Mesenchymal stem cell (in vitro differentiated cells and primary cell): ENCODE results near the gene IFRD2.

ENCODE experiments used
- DNase-seq: peaks from one replicate; pipeline ENCODE4 v3.0.0-alpha.2; 2013
- H2AFZ ChIP-seq: one replicate; pipeline ENCODE4 v1.6.1; 2013; ENCODE audit warnings: low read depth, mild to moderate bottlenecking, control low read depth, inconsistent platforms, low read length, moderate library complexity
- H2AK5ac ChIP-seq: 2 replicates; pipeline ENCODE4 v1.6.1; 2013; ENCODE audit warnings: low read length, moderate library complexity, mild to moderate bottlenecking, inconsistent platforms; ENCODE audit not compliant: severe bottlenecking
- H2BK120ac ChIP-seq: one replicate; pipeline ENCODE4 v1.6.1; 2013; ENCODE audit warnings: low read depth, mild to moderate bottlenecking, inconsistent platforms, low read length, moderate library complexity
- H2BK12ac ChIP-seq, 2 experiments: one replicate each; pipeline ENCODE4 v1.6.1; 2013; ENCODE audit warnings: inconsistent platforms in 2 of 2, low read length in 2 of 2, mild to moderate bottlenecking in 2 of 2, moderate library complexity in 2 of 2, control low read depth in 1 of 2
- H2BK15ac ChIP-seq: one replicate; pipeline ENCODE4 v1.6.1; 2013; ENCODE audit warnings: mild to moderate bottlenecking, low read depth, inconsistent platforms; ENCODE audit not compliant: poor library complexity, severe bottlenecking
- H2BK5ac ChIP-seq: 2 replicates; pipeline ENCODE4 v1.6.1; 2013; ENCODE audit warnings: low read depth, mild to moderate bottlenecking, low read length, control low read depth, inconsistent platforms; ENCODE audit not compliant: poor library complexity, severe bottlenecking
- H3K14ac ChIP-seq, 2 experiments: one replicate each; pipeline ENCODE4 v1.6.1; 2013; ENCODE audit warnings: inconsistent platforms in 2 of 2, low read length in 2 of 2, control low read depth in 1 of 2, mild to moderate bottlenecking in 1 of 2, moderate library complexity in 1 of 2
- H3K18ac ChIP-seq, 2 experiments: one replicate each; pipeline ENCODE4 v1.6.1; 2013; ENCODE audit warnings: inconsistent platforms in 2 of 2, low read length in 2 of 2, control low read depth in 1 of 2, low read depth in 1 of 2, mild to moderate bottlenecking in 1 of 2
- H3K23ac ChIP-seq, 2 experiments: one replicate each; pipeline ENCODE4 v1.6.1; 2013; ENCODE audit warnings: inconsistent platforms in 2 of 2, low read length in 2 of 2, mild to moderate bottlenecking in 2 of 2, moderate library complexity in 2 of 2, control low read depth in 1 of 2
- H3K27ac ChIP-seq: 2 replicates; pipeline ENCODE4 v1.5.1; 2013; ENCODE audit warnings: mild to moderate bottlenecking, moderate library complexity, low read length, control low read depth, inconsistent platforms; ENCODE audit not compliant: poor library complexity, severe bottlenecking
- H3K27me3 ChIP-seq, 2 experiments: 2 replicates each; pipeline versions ENCODE4 v1.6.1 to v1.7.0; 2013; ENCODE audit warnings: low read length in 2 of 2, mild to moderate bottlenecking in 2 of 2, moderate library complexity in 2 of 2, control low read depth in 1 of 2, inconsistent platforms in 1 of 2; ENCODE audit not compliant: control insufficient read depth in 1 of 2, insufficient read depth in 1 of 2
- H3K36me3 ChIP-seq, 2 experiments: 2 replicates each; pipeline versions ENCODE4 v1.6.1 to v1.7.0; 2013; ENCODE audit warnings: low read length in 2 of 2, control low read depth in 1 of 2, inconsistent platforms in 1 of 2, low read depth in 1 of 2, mild to moderate bottlenecking in 1 of 2; ENCODE audit not compliant: insufficient read depth in 2 of 2, control insufficient read depth in 1 of 2
- H3K4ac ChIP-seq, 2 experiments: one replicate each; pipeline ENCODE4 v1.6.1; 2013; ENCODE audit warnings: inconsistent platforms in 2 of 2, low read length in 2 of 2, mild to moderate bottlenecking in 2 of 2, moderate library complexity in 2 of 2, control low read depth in 1 of 2, low read depth in 1 of 2
- H3K4me1 ChIP-seq: 2 replicates; pipeline ENCODE4 v1.6.1; 2013; ENCODE audit warnings: low read depth, low read length, control low read depth; ENCODE audit not compliant: control insufficient read depth, insufficient read depth
- H3K4me2 ChIP-seq: 2 replicates; pipeline ENCODE4 v1.6.1; 2013; ENCODE audit warnings: low read length, mild to moderate bottlenecking, inconsistent platforms; ENCODE audit not compliant: poor library complexity, severe bottlenecking
- H3K4me3 ChIP-seq, 2 experiments: 2 replicates each; pipeline versions ENCODE4 v1.5.1 to v1.7.0; 2013; ENCODE audit warnings: low read length in 2 of 2, mild to moderate bottlenecking in 2 of 2, control low read depth in 1 of 2, low read depth in 1 of 2; ENCODE audit not compliant: insufficient read depth in 1 of 2
- H3K79me1 ChIP-seq: replicated peaks from 2 replicates; pipeline ENCODE4 v1.6.1; 2013; ENCODE audit warnings: mild to moderate bottlenecking, control low read depth, low read length, inconsistent platforms; ENCODE audit not compliant: poor library complexity, severe bottlenecking
- H3K9ac ChIP-seq: 2 replicates; pipeline ENCODE4 v1.7.0; 2013; ENCODE audit warnings: mild to moderate bottlenecking, low read length, moderate library complexity
- H3K9me3 ChIP-seq: 2 replicates; pipeline ENCODE4 v1.7.0; 2013; ENCODE audit warnings: mild to moderate bottlenecking, low read length; ENCODE audit not compliant: control insufficient read depth
- H4K8ac ChIP-seq: one replicate; pipeline ENCODE4 v1.6.1; 2013; ENCODE audit warnings: inconsistent platforms, mild to moderate bottlenecking, low read length, moderate library complexity
- H4K91ac ChIP-seq: one replicate; pipeline ENCODE4 v1.6.1; 2013; ENCODE audit warnings: mild to moderate bottlenecking, low read length, inconsistent platforms
- WGBS: methylation state at CpG from one replicate; pipeline ENCODE4 v1.1.7; 2013; ENCODE audit warnings: mixed read lengths; 5-methylcytosine and 5-hydroxymethylcytosine counted together

Gene IFRD2

DNA sequence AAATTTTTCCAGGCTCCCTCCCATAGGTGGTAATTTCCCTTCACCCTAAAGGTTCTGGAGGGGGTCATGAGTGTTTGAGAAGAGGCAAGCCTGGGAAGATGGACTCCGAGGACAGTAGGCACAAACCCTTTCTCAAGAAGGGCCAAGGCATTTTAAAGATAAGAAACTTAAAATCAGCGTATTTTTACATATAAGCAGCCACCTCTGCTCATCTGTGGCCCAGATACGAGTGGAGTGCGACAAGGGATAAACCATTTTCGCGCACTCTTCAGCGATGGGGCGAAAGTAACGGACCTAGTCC lies 47.9 kb upstream of the IFRD2 start:
- no peak overlapping the region for H4K8ac ChIP-seq
- no peak overlapping the region for H3K14ac ChIP-seq
- H4K91ac ChIP-seq = peak overlapping the region; percentile 76
- DNase-seq = no peak
- H2BK12ac ChIP-seq = no peak overlapping the region
- H3K27ac ChIP-seq = no peak overlapping the region
- H2BK5ac ChIP-seq = no peak overlapping the region
- peak overlapping the region; percentile 72 for H3K4me2 ChIP-seq
- H3K23ac ChIP-seq = no peak overlapping the region
- WGBS = 56% methylated on average over 8 of the region's 9 CpGs
- H3K18ac ChIP-seq = peak overlapping the region in 1 of 2 experiments; percentile 86
- H2AFZ ChIP-seq = peak overlapping the region; percentile 60
- H3K9me3 ChIP-seq = no peaks in the 10 kb centered on the region
- H3K9ac ChIP-seq = peak overlapping the region; percentile 97
- peak overlapping the region in 1 of 2 experiments; percentile 51 for H3K4ac ChIP-seq
- H2BK15ac ChIP-seq = no peak overlapping the region
- peak overlapping the region; percentile 41 to 93 for H3K4me3 ChIP-seq
- peaks cover 6% of the 10 kb centered on the region for H3K79me1 ChIP-seq
- no peak overlapping the region for H2AK5ac ChIP-seq
- no peak overlapping the region for H2BK120ac ChIP-seq
- H3K4me1 ChIP-seq = peaks cover 28% of the 10 kb centered on the region
- no peaks in the 10 kb centered on the region for H3K36me3 ChIP-seq
- no peaks in the 10 kb centered on the region for H3K27me3 ChIP-seq

DNA sequence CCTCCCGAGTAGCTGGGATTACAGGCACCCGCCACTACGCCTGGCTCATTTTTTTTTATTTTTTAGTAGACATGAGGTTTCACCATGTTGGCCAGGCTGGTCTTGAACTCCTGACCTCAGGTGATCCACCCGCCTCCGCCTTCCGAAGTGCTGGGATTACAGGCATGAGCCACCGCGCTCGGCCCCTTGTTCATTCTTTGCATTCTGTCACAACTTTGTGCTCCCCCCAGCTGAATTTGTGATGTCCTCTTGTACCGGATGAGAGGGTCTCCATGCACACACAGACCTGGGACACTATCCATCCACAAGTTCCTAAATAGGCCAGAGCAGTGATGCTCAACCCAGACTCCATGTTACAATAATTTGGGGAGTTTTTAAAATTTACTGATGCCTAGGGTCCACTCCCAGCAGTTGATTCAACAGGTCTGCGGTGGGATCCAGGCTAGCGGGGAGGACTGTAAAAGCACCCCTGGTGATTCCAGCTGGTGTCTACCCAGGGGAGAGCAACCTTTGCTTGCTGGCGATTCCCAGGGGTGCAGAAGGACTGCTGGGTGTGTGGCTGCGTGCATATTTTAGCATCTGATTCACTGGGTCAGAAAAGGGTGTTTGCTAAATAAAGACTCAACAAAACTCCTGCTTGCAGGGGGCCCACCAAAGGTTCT lies 47.4 kb upstream of the IFRD2 start:
- DNase-seq = no peak
- WGBS = 88% methylated on average over 13 of the region's 14 CpGs
- Histone ChIP-seq H3K9ac (peak overlapping the region; percentile 97), H3K27ac (no peak overlapping the region), H3K4me2 (no peak overlapping the region), H3K4ac (no peak overlapping the region), H2BK12ac (no peak overlapping the region), H2AK5ac (no peak overlapping the region), H3K14ac (no peak overlapping the region), H3K36me3 (no peaks in the 10 kb centered on the region), H2BK120ac (no peak overlapping the region), H4K91ac (no peak overlapping the region), H3K18ac (no peak overlapping the region), H2BK15ac (no peak overlapping the region), H3K9me3 (no peaks in the 10 kb centered on the region), H3K79me1 (peaks cover 6% of the 10 kb centered on the region), H2AFZ (no peak overlapping the region), H2BK5ac (no peak overlapping the region), H3K4me3 (peak overlapping the region in 1 of 2 experiments; percentile 93), H3K4me1 (peaks cover 26% of the 10 kb centered on the region), H3K23ac (no peak overlapping the region), H3K27me3 (no peaks in the 10 kb centered on the region), H4K8ac (no peak overlapping the region)

DNA sequence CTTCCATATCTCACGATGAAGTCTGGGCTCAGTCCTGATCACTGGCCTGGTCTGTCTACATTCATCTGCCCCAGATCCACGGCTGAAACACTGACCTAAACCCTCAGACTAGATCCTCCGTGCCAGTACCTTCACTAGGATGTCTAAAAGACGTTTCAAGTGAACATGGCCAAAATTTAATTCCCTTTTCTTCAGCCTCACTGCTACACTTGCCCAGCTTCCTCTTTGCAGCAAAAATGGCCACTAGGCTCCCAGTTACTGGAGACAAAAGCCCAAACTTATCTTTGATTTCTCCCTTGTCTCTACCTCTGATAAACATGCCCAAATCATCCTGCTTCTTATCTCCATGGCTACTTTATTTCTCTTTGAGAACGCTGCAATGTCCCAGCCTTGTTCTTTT lies 46.7 kb upstream of the IFRD2 start:
- Histone ChIP-seq H3K18ac (no peak overlapping the region), H3K4me1 (peaks cover 30% of the 10 kb centered on the region), H3K9ac (peak overlapping the region; percentile 97), H2AFZ (no peak overlapping the region), H2BK12ac (no peak overlapping the region), H4K91ac (no peak overlapping the region), H2BK15ac (peak overlapping the region; percentile 92), H3K9me3 (no peaks in the 10 kb centered on the region), H3K79me1 (peaks cover 6% of the 10 kb centered on the region), H3K27me3 (no peaks in the 10 kb centered on the region), H3K4ac (no peak overlapping the region), H2BK5ac (no peak overlapping the region), H3K14ac (no peak overlapping the region), H3K36me3 (no peaks in the 10 kb centered on the region), H3K23ac (no peak overlapping the region), H3K4me3 (peak overlapping the region in 1 of 2 experiments; percentile 93), H2BK120ac (no peak overlapping the region), H4K8ac (no peak overlapping the region), H2AK5ac (peak overlapping the region; percentile 15), H3K4me2 (no peak overlapping the region), H3K27ac (no peak overlapping the region)
- WGBS = 94% methylated on average over 5 of the region's 5 CpGs
- no peak for DNase-seq

DNA sequence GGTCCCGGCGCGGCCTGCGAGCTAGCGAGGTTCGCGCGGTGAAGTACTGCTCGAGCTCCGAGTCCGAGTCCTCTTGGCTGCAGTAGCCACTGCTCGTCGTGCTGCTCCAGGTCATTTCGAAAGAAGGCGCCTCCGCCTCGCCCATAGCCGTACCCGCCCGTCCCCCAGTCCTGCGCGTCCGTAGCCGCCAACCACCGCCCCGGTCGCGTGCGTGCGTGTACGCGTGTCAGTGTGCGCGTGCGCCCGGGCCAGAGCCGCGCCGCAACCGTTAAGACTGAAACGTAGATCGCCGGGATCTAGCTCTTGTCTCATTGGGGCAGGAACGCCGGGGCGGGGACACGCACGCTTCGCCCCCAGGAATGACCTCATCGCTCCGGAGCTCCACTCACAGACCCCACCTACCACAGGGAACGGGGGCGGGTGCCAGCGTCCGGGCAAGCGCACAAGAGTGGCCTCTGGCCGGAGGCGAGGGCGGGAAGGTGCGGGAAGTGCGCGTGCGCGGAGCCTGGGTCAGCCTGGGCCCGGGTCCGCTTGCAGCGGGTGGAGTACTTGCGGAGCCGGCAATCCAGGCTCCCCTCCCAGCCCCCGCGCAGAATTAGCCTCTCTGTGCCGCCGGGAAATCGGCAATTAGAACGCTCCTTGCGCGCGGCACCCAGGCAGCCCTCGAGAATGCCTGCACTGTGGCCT lies 45.1 kb upstream of the IFRD2 start:
- peak overlapping the region in 1 of 2 experiments; percentile 68 for H3K14ac ChIP-seq
- peak overlapping the region in 1 of 2 experiments; percentile 90 for H3K23ac ChIP-seq
- peaks cover under 1 to 7% of the 10 kb centered on the region in 2 experiments for H3K36me3 ChIP-seq
- peak overlapping the region; percentile 86 to 93 for H3K4me3 ChIP-seq
- peak overlapping the region; percentile 91 for H3K27ac ChIP-seq
- H2AK5ac ChIP-seq = no peak overlapping the region
- H4K91ac ChIP-seq = peak overlapping the region; percentile 98
- H3K18ac ChIP-seq = peak overlapping the region; percentile 88 to 97
- peaks cover 37% of the 10 kb centered on the region for H3K4me1 ChIP-seq
- H2AFZ ChIP-seq = peak overlapping the region; percentile 74
- peak overlapping the region; percentile 89 for H2BK15ac ChIP-seq
- H3K9ac ChIP-seq = peak overlapping the region; percentile 97
- no peaks in the 10 kb centered on the region for H3K9me3 ChIP-seq
- H2BK120ac ChIP-seq = no peak overlapping the region
- peak overlapping the region; percentile 86 for H3K4me2 ChIP-seq
- DNase-seq = peak; percentile 99
- H2BK12ac ChIP-seq = peak overlapping the region in 1 of 2 experiments; percentile 42
- peaks cover 7% of the 10 kb centered on the region for H3K79me1 ChIP-seq
- peak overlapping the region; percentile 71 for H2BK5ac ChIP-seq
- H3K4ac ChIP-seq = peak overlapping the region; percentile 96 to 99
- H4K8ac ChIP-seq = peak overlapping the region; percentile 100
- under 1% methylated on average over 75 of the region's 79 CpGs for WGBS
- no peaks in the 10 kb centered on the region for H3K27me3 ChIP-seq
